GM23248 (cell line): ENCODE measurements around the gene DNMT3B. TPM values are rescaled to one million over a fixed set of nuclear protein-coding genes. Genes with fewer than 3 reads are reported as not detected.
A peak's percentile ranks its signal among the peaks of the same experiment; 100 is the strongest.

Experiments
- DNase-seq: peaks from one replicate; pipeline ENCODE4 v3.0.0-alpha.2; 2015
- H2AFZ ChIP-seq: fragments of 200-600 bp; sonication (generic); 2 replicates; pipeline ENCODE4 v1.6.1; 2016; ENCODE audit warnings: antibody characterized with exemption
- H3F3A ChIP-seq: fragments of 200-600 bp; sonication (generic); 2 replicates; pipeline ENCODE4 v1.6.1; 2016; ENCODE audit warnings: mild to moderate bottlenecking, antibody characterized with exemption, mixed run types; ENCODE audit not compliant: insufficient read depth
- H3K27ac ChIP-seq: fragments of 200-600 bp; sonication (generic); 2 replicates; pipeline ENCODE4 v1.5.1; 2016; ENCODE audit warnings: mild to moderate bottlenecking
- H3K27me3 ChIP-seq: fragments of 200-600 bp; sonication (generic); replicated peaks from 2 replicates; pipeline ENCODE4 v1.6.1; 2016; ENCODE audit warnings: mild to moderate bottlenecking; ENCODE audit not compliant: insufficient read depth
- H3K36me3 ChIP-seq: fragments of 200-600 bp; sonication (generic); 2 replicates; pipeline ENCODE4 v1.6.1; 2016; ENCODE audit warnings: low read depth, mild to moderate bottlenecking
- H3K4me1 ChIP-seq: fragments of 200-600 bp; sonication (generic); 2 replicates; pipeline ENCODE4 v1.6.1; 2016; ENCODE audit warnings: mild to moderate bottlenecking; ENCODE audit not compliant: insufficient read depth
- H3K4me2 ChIP-seq: fragments of 200-600 bp; sonication (generic); one replicate; pipeline ENCODE4 v1.6.1; 2016; ENCODE audit warnings: mild to moderate bottlenecking; ENCODE audit not compliant: unreplicated experiment
- H3K4me3 ChIP-seq: fragments of 200-600 bp; sonication (generic); 2 replicates; pipeline ENCODE4 v1.5.1; 2016; ENCODE audit warnings: mild to moderate bottlenecking
- H3K79me2 ChIP-seq: fragments of 200-600 bp; sonication (generic); 2 replicates; pipeline ENCODE4 v1.6.1; 2016; ENCODE audit warnings: mild to moderate bottlenecking; ENCODE audit not compliant: insufficient read depth
- H3K9ac ChIP-seq: fragments of 200-600 bp; sonication (generic); 2 replicates; pipeline ENCODE4 v1.6.1; 2016; ENCODE audit warnings: mild to moderate bottlenecking
- H3K9me2 ChIP-seq: fragments of 200-600 bp; sonication (generic); 2 replicates; pipeline ENCODE4 v1.6.1; 2016; ENCODE audit warnings: mixed run types, mild to moderate bottlenecking, moderate library complexity; ENCODE audit not compliant: insufficient read depth
- H3K9me3 ChIP-seq: fragments of 200-600 bp; sonication (generic); one replicate; pipeline ENCODE4 v1.6.1; 2017; ENCODE audit warnings: low read depth
- H4K20me1 ChIP-seq: fragments of 200-600 bp; sonication (generic); 2 replicates; pipeline ENCODE4 v1.6.0; 2016; ENCODE audit not compliant: insufficient read depth
- EZH2 ChIP-seq: fragments of 200-600 bp; sonication (generic); IDR thresholded peaks from 2 replicates; pipeline ENCODE4 v1.6.1; 2018; ENCODE audit warnings: antibody characterized with exemption, mild to moderate bottlenecking; ENCODE audit not compliant: insufficient read depth, poor library complexity, severe bottlenecking
- EZH2phosphoT487 ChIP-seq: fragments of 200-600 bp; sonication (generic); IDR thresholded peaks from 2 replicates; pipeline ENCODE4 v1.6.1; 2018; ENCODE audit warnings: antibody characterized with exemption, moderate library complexity, mild to moderate bottlenecking, low read depth; ENCODE audit not compliant: insufficient read depth
- WGBS, 2 experiments: methylation state at CpG; one replicate each; pipeline ENCODE4 v1.1.6; 2015 to 2017; ENCODE audit warnings: low lambda C conversion rate in 2 of 2, low coverage in 1 of 2; ENCODE audit errors: missing lambda C conversion rate in 2 of 2; 5-methylcytosine and 5-hydroxymethylcytosine counted together
- in situ Hi-C: fragments of 300-500 bp; cut with MboI; formaldehyde crosslinking; loops from 2 replicates; pipeline ENCODE4 v1.15.0; 2020
- polyA plus RNA-seq: library from polyadenylated mRNA; unstranded; fragments of >200 nt; fragmentation: Nextera tagmentation; extraction: Ambion mirVana; gene quantifications from 2 replicates; pipeline ENCODE4 v1.2.1, GENCODE V29; 2016
- total RNA-seq: library from RNA; depleted of rRNA; stranded (reverse); fragments of >200 nt; shearing (Covaris generic); gene quantifications from 2 replicates; pipeline ENCODE4 v1.2.3, GENCODE V29; 2014

The DNMT3B gene
- total and polyA plus RNA-seq, 2 experiments from 2014 or later = 0.85 to 1.5 TPM

DNA sequence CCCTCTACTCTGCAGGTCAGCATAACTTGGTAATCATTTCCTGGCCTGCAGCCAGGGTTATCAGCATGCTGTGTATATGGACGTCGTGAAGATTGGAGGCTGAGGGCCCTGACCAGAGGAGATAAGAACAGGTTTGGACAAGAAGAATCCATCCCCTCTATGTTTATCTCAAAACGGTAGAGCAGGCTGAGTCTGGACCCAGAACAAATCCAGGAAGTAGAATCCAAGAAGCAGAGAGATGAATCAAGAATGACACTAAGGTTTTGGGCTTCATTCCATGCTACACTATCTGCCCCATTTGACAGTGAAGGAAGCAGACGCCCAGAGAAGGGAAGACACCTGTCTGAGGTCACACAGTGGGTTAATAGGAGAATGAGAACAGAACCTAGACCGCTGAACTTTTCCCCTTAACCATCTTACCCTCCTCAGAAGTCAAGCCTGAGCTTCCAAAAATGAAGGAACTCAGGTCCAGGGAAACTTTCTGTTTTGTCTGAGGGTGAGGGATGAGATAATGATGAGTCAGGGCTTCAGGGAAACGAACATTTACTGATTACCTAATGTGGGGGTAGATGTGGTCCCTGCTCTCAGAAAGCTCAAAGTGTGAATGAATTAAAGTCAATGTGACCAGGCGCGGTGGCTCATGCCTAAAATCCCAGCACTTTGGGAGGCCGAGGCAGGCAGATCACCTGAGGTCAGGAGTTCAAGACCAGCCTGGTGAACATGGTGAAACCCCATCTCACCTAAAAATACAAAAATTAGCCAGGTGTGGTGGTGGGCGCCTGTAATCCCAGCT lies 9.5 kb upstream of the DNMT3B start:
- Histone ChIP-seq H3K36me3 (no peaks in the 10 kb centered on the region), H3F3A (peaks cover 22% of the 10 kb centered on the region), H4K20me1 (no peaks in the 10 kb centered on the region), H2AFZ (peak overlapping the region; percentile 79), H3K9me3 (no peaks in the 10 kb centered on the region), H3K79me2 (no peaks in the 10 kb centered on the region), H3K27me3 (no peaks in the 10 kb centered on the region), H3K27ac (peak overlapping the region; percentile 70), H3K9ac (peak overlapping the region; percentile 53), H3K9me2 (no peaks in the 10 kb centered on the region), H3K4me1 (peaks cover 17% of the 10 kb centered on the region), H3K4me2 (peak overlapping the region; percentile 73), H3K4me3 (peak overlapping the region; percentile 60)
- peak; percentile 89 for DNase-seq
- in situ Hi-C loops = no loop called here
- TF ChIP-seq EZH2phosphoT487 = no peak
- no peak for TF ChIP-seq EZH2
- 25 to 31% methylated on average over 10 of the region's 10 CpGs for WGBS, 2 experiments

DNA sequence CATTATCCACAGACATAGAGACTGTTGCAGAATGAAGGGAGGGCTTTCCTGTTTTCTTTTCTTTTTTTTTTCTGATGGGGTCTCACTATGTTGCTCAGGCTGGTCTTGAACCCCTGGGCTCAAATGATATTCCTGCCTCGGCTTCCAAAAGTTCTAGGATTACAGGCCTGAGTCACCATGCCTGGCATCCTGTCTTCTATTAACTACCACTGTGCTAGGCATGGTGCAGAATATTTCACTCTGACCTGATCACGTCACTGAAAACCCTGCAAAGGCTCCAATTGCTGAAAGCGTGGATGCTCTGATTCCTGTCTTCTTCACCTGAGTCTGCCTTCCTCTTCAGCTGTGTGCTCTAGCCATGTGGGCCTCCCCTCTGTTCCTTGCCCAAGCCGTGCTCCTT lies 8.5 kb upstream of the DNMT3B start:
- H3F3A ChIP-seq = peaks cover 22% of the 10 kb centered on the region
- no peak overlapping the region for H3K27ac ChIP-seq
- no peak overlapping the region for H3K4me2 ChIP-seq
- H2AFZ ChIP-seq = no peak overlapping the region
- DNase-seq = peak; percentile 38
- in situ Hi-C loops = no loop called here
- no peak overlapping the region for H3K4me3 ChIP-seq
- no peak for TF ChIP-seq EZH2
- TF ChIP-seq EZH2phosphoT487 = no peak
- H3K9me3 ChIP-seq = no peaks in the 10 kb centered on the region
- H3K27me3 ChIP-seq = no peaks in the 10 kb centered on the region
- H3K79me2 ChIP-seq = no peaks in the 10 kb centered on the region
- H4K20me1 ChIP-seq = no peaks in the 10 kb centered on the region
- no peak overlapping the region for H3K9ac ChIP-seq
- H3K9me2 ChIP-seq = no peaks in the 10 kb centered on the region
- H3K36me3 ChIP-seq = no peaks in the 10 kb centered on the region
- peaks cover 17% of the 10 kb centered on the region for H3K4me1 ChIP-seq
- 70 to 74% methylated on average over 4 of the region's 4 CpGs for WGBS, 2 experiments

DNA sequence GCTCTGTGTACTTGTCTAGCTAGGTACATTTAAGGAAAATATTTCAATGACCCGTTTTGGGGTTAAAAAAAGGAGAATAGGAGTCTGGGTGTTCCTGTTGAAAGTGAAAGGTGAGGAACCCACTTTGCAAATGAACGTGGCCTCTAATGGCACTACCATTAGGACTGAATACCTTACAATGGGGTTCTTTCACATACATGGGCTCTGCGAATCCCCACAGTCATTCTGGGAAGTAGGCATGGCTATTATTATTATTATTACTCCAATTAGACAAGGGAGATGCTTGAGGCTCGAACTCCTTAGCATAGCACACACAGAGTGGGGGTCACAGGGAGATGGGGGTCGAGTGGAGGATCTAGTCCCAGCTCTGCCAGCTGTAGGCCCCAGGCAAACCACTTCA lies 6.0 kb upstream of the DNMT3B start:
- H3K9me3 ChIP-seq = no peaks in the 10 kb centered on the region
- no peaks in the 10 kb centered on the region for H4K20me1 ChIP-seq
- H3K27ac ChIP-seq = no peak overlapping the region
- peaks cover 17% of the 10 kb centered on the region for H3K4me1 ChIP-seq
- no peak overlapping the region for H2AFZ ChIP-seq
- peaks cover 22% of the 10 kb centered on the region for H3F3A ChIP-seq
- no peaks in the 10 kb centered on the region for H3K79me2 ChIP-seq
- TF ChIP-seq EZH2phosphoT487 (no peak), EZH2 (no peak)
- no peak for DNase-seq
- no peak overlapping the region for H3K4me3 ChIP-seq
- no peak overlapping the region for H3K9ac ChIP-seq
- in situ Hi-C loops = no loop called here
- no peaks in the 10 kb centered on the region for H3K36me3 ChIP-seq
- H3K27me3 ChIP-seq = no peaks in the 10 kb centered on the region
- WGBS, 2 experiments = 81 to 82% methylated on average over 5 of the region's 5 CpGs
- H3K4me2 ChIP-seq = no peak overlapping the region
- H3K9me2 ChIP-seq = no peaks in the 10 kb centered on the region

DNA sequence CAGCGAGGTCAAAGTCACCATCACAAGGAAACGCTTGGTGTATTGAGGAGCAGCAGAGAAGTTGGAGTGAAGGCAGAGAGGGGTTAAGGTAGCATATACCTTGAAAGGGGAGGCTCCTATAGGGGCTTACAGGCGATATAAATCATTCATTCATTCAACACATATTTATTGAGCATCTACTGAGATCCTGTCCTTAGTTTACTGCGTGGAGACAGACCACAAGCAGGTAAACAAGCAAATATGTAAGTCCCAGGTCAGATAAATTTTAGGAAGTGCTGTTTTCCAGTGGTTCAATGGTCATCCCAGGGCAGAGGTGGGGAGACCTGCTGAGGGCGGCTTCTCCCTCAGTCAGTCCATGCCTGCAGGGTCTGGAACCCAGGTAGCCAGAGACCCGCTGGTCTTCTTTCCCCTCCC lies 761 bp upstream of the DNMT3B start:
- Histone ChIP-seq H3K27ac (no peak overlapping the region), H3K79me2 (no peaks in the 10 kb centered on the region; the same call in 1 of the 2 replicates), H3F3A (no peaks in the 10 kb centered on the region), H3K4me3 (peak overlapping the region; percentile 98), H3K4me1 (no peaks in the 10 kb centered on the region), H3K36me3 (no peaks in the 10 kb centered on the region), H4K20me1 (no peaks in the 10 kb centered on the region), H3K9ac (peak overlapping the region; percentile 82), H3K9me3 (no peaks in the 10 kb centered on the region), H3K9me2 (no peaks in the 10 kb centered on the region), H3K27me3 (no peaks in the 10 kb centered on the region), H2AFZ (peak overlapping the region; percentile 99), H3K4me2 (peak overlapping the region; percentile 97)
- TF ChIP-seq EZH2phosphoT487 (no peak), EZH2 (no peak)
- in situ Hi-C loops = no loop called here
- DNase-seq = no peak
- WGBS, 2 experiments = 36 to 41% methylated on average over 6 of the region's 6 CpGs
